K562 (cell line): ENCODE measurements around the gene RAI14. TPM values are rescaled to one million over a fixed set of nuclear protein-coding genes. Genes with fewer than 3 reads are reported as not detected.

Experiments used
- ATAC-seq: fragments of 200-7000 bp; cut with Tn5 transposase; 3 replicates; pipeline ENCODE4 v1.9.1; 2020; ENCODE audit warnings: moderate library complexity
- BruUV-seq: library from RNA; stranded (reverse); fragments of 400-500 nt; replicated peaks from 2 replicates; lab custom pipeline; 2021; lab: Mats Ljungman, UMichigan
- CTCF ChIA-PET: fragments of 300-600 bp; formaldehyde crosslinking; extraction: SDS; loops from one replicate; lab custom pipeline; 2021; ENCODE audit warnings: low intra/inter-chr PET ratio; lab: Yijun Ruan, JAX
- POLR2A ChIA-PET: fragments of 300-600, 350-650 bp; sonication (Branson Sonifier 250); formaldehyde crosslinking; extraction: SDS; loops from one replicate; lab custom pipeline; 2021; ENCODE audit warnings: antibody characterized with exemption, inconsistent platforms; lab: Yijun Ruan, JAX
- DNase-seq, 4 experiments: peaks; one replicate each; pipeline versions ENCODE4 v3.0.0 to v3.0.0-alpha.2; 2011 to 2018; ENCODE audit warnings: low spot score in 3 of 4, mixed read lengths in 3 of 4; ENCODE audit errors: extremely low read depth in 1 of 4
- FAIRE-seq: peaks from 2 replicates; lab custom pipeline; 2011; peaks lifted over from hg19 to GRCh38; lab: Jason Lieb, UNC
- H2AFZ ChIP-seq: 2 replicates; pipeline ENCODE4 v1.6.0; 2011; ENCODE audit warnings: low read depth, low read length, control low read depth, inconsistent platforms
- H3K27ac ChIP-seq: fragments of 200-600 bp; 3 replicates; pipeline ENCODE4 v1.8.0; 2011; ENCODE audit warnings: low read depth, mild to moderate bottlenecking, control low read depth, inconsistent platforms, low read length, moderate library complexity, mixed read lengths; ENCODE audit errors: extremely low read depth
- H3K27me3 ChIP-seq, 2 experiments: fragments of 300-600 bp in 1 of 2; 2 replicates in 1 of 2; 3 replicates in 1 of 2; pipeline versions ENCODE4 v1.6.0 to v1.8.0; 2011; ENCODE audit warnings: inconsistent platforms in 2 of 2, low read length in 2 of 2, mild to moderate bottlenecking in 1 of 2, mixed read lengths in 1 of 2, moderate library complexity in 1 of 2; ENCODE audit not compliant: control insufficient read depth in 2 of 2, insufficient read depth in 2 of 2
- H3K36me3 ChIP-seq: fragments of 300-600 bp; 3 replicates; pipeline ENCODE4 v1.8.0; 2011; ENCODE audit warnings: mild to moderate bottlenecking, low read length, inconsistent platforms; ENCODE audit not compliant: control insufficient read depth, insufficient read depth
- H3K4me1 ChIP-seq, 2 experiments: fragments of 200-600 bp in 1 of 2; replicated peaks in 1 of 2; 2 replicates in 1 of 2; 3 replicates in 1 of 2; pipeline versions ENCODE4 v1.5.1 to v1.8.0; 2011; ENCODE audit warnings: inconsistent platforms in 2 of 2, low read length in 2 of 2, mild to moderate bottlenecking in 1 of 2, mixed read lengths in 1 of 2, moderate library complexity in 1 of 2; ENCODE audit not compliant: control insufficient read depth in 2 of 2, insufficient read depth in 2 of 2
- H3K4me2 ChIP-seq: 2 replicates; pipeline ENCODE4 v1.6.1; 2011; ENCODE audit warnings: low read length, control low read depth, inconsistent platforms, mixed read lengths; ENCODE audit not compliant: insufficient read depth
- H3K4me3 ChIP-seq: fragments of 200-600 bp; sonication (generic), shearing (Covaris generic); 2 replicates; pipeline ENCODE4 v1.5.1; 2016; ENCODE audit warnings: control low read depth, inconsistent platforms
- H3K79me2 ChIP-seq: fragments of 200-600 bp; 3 replicates; pipeline ENCODE4 v1.8.0; 2011; ENCODE audit warnings: low read length, inconsistent platforms; ENCODE audit not compliant: control insufficient read depth, insufficient read depth
- H3K9ac ChIP-seq, 2 experiments: 2 replicates each; pipeline versions ENCODE4 v1.6.0 to v1.6.1; 2011; ENCODE audit warnings: low read depth in 2 of 2, low read length in 2 of 2, control low read depth in 1 of 2, inconsistent platforms in 1 of 2, mild to moderate bottlenecking in 1 of 2, mixed read lengths in 1 of 2; ENCODE audit not compliant: insufficient read depth in 1 of 2
- H3K9me1 ChIP-seq: one replicate; pipeline ENCODE4 v1.6.0; 2011; ENCODE audit warnings: inconsistent platforms, mild to moderate bottlenecking, low read length, moderate library complexity; ENCODE audit not compliant: control insufficient read depth, insufficient read depth
- H3K9me3 ChIP-seq: replicated peaks from 2 replicates; pipeline ENCODE4 v1.5.1; 2011; ENCODE audit warnings: low read depth, low read length, inconsistent platforms; ENCODE audit not compliant: control insufficient read depth, insufficient read depth
- H4K20me1 ChIP-seq: replicated peaks from 2 replicates; pipeline ENCODE4 v1.6.1; 2011; ENCODE audit warnings: low read length, inconsistent platforms, mixed read lengths; ENCODE audit not compliant: control insufficient read depth, insufficient read depth
- HMBOX1 ChIP-seq: sonication (generic); IDR thresholded peaks from 2 replicates; pipeline ENCODE4 v1.6.1; 2016
- RREB1 ChIP-seq: fragments of 250-450 bp; sonication (Bioruptor Pico); IDR thresholded peaks from 2 replicates; pipeline ENCODE4 v1.4.0; 2020
- WGBS: fragments of 100-300 bp; shearing (Covaris generic); methylation state at CpG from one replicate; pipeline ENCODE4 v1.1.6; 2016; ENCODE audit warnings: low coverage, mixed read lengths; ENCODE audit not compliant: insufficient coverage; ENCODE audit errors: missing lambda C conversion rate; 5-methylcytosine and 5-hydroxymethylcytosine counted together
- in situ Hi-C: fragments of 300-500 bp; cut with MboI; formaldehyde crosslinking; loops from 4 replicates; pipeline ENCODE4 v1.15.0; 2018; ENCODE audit warnings: inconsistent platforms, mixed read lengths
- intact Hi-C: fragments of 100-400 bp; cut with micrococcal nuclease; formaldehyde crosslinking; loops from 2 replicates; pipeline ENCODE4 v1.14.2; 2022
- polyA plus RNA-seq, 8 experiments: library from polyadenylated mRNA; depleted of rRNA in 4 of 8; stranded (reverse) in 5 of 8; unstranded in 3 of 8; fragments of >200 nt; fragmentation: Nextera tagmentation in 2 of 8; fragmentation: Illumina TruSeq in 1 of 8; extraction: Ambion mirVana in 2 of 8; extraction: Trizol in 1 of 8; gene quantifications; 2 replicates each; pipeline versions ENCODE4 v1.2.1 to v1.2.3, GENCODE V29; 2011 to 2014; ENCODE audit warnings: inconsistent platforms in 1 of 8, missing spikeins in 1 of 8
- total RNA-seq, 7 experiments: library from RNA; depleted of rRNA in 6 of 7; stranded (reverse); fragments of >200 nt in 6 of 7; fragmentation: Illumina TruSeq in 2 of 7; extraction: Trizol in 2 of 7; gene quantifications; 2 replicates each; pipeline versions ENCODE4 v1.2.1 to v1.2.3, GENCODE V29; 2011 to 2021; ENCODE audit warnings: low replicate concordance in 1 of 7

RAI14 gene
- total and polyA plus RNA-seq, 9 of the 15 experiments (the other 6 are each of a cell fraction or from before 2014, with no cell fraction given): 11.3 to 82.5 (median 34.8) TPM

- in situ Hi-C loops: no loop called here
- Histone ChIP-seq H4K20me1 (no peaks in the 10 kb centered on the region), H3K9ac (no peak overlapping the region), H3K9me1 (no peaks in the 10 kb centered on the region), H3K27me3 (no peaks in the 10 kb centered on the region), H3K36me3 (no peaks in the 10 kb centered on the region; the same call in 2 of the 3 replicates), H3K4me2 (no peak overlapping the region), H3K79me2 (peaks cover 6% of the 10 kb centered on the region; the same call in 2 of the 3 replicates), H3K27ac (no peak overlapping the region), H3K9me3 (no peaks in the 10 kb centered on the region), H3K4me1 (peaks cover 12 to 26% of the 10 kb centered on the region in 2 experiments), H2AFZ (no peak overlapping the region), H3K4me3 (no peak overlapping the region)
- intact Hi-C loops: no loop called here
- ATAC-seq: no peak
- no TSS peak for BruUV-seq
- TF ChIP-seq HMBOX1: peak; percentile 57
- TF ChIP-seq RREB1 (CRISPR knock-in tag): no peak
- DNase-seq: no peak
- ChIA-PET CTCF (no interaction called here), POLR2A (interaction anchor here (1.0 to 1.7 kb wide), 4 partner anchors 10 to 25 kb away, joined by 3 to 6 read pairs (median 4); no protein-coding TSS in a partner anchor)
- 77% methylated on average over 10 of the region's 10 CpGs for WGBS
- no peak for FAIRE-seq
Measured at GRCh38 chr5:34703767-34704713, 47.9 kb downstream of the RAI14 start.
